Measurements from ENCODE around the gene SPO11.

Gene SPO11

DNA sequence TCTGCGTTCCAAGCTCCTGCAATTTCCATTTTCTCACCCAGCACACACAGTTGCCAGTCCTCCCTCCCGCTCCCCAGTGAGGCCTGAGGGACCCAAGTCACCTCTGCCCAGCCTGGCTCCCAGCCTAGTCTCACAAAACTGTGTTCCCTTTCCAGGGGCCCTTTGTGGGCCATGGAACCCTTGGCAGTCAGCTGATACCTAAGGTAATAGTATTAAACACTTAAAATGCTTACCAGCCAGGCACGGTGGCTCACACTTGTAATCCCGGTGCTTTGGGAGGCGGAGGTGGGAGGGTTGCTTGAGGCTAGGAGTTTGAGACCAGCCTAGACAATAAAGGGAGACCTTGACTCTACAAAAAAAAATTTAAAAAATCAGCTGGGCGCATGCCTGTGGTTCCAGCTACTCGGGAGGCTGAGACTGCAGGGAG lies 58.4 kb downstream of the SPO11 start:
- Mint-ChIP-seq H3K27me3 (no peaks in the 10 kb centered on the region), H3K4me3 (no peak overlapping the region), H3K27ac (no peak overlapping the region)

DNA sequence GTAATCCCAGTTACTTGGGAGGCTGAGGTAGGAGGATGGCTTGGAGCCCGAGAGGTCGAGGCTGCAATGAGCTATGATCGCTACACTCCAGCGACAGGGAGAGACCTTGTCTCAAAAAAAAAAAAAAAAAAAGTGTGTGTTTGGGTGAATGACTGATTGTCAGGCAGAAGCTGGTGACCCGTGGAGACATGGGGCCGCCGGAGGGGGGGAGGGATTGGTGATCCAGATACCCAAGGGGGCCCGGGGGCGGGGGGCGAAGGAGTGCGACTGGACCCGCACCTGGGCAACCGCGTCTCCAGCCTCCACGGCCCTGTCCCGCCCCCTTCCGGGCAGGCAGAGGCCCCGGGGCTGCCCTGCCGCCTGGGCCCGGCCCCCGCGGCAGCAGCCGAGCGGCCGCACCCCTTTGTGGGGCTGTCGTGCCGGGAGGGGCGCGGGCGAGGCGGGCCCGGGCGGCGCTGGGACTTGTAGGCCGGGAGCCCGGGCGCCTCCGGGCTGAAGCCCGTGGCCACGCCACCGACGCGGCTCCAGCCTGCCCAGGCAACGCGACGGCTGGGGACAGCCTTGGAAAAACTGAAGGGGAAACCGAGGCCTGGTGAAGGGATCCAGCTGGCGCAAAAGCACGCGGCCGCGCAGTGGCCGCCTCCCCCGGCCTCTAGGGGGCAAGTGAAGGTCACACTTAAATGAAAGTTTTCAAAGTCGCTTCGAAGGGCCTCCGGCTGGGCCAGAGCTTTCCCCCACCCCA lies 59.5 kb downstream of the SPO11 start:
- Mint-ChIP-seq H3K4me1 (peaks cover 34% of the 10 kb centered on the region), H3K27ac (peak overlapping the region; percentile 98), H3K27me3 (no peaks in the 10 kb centered on the region), H3K4me3 (peak overlapping the region; percentile 83), H3K9me3 (no peaks in the 10 kb centered on the region), H3K36me3 (peaks cover 7% of the 10 kb centered on the region)

More for the DNA sequence above, 58.4 kb downstream of the SPO11 start:
- no peaks in the 10 kb centered on the region for H3K9me3 Mint-ChIP-seq
- H3K36me3 Mint-ChIP-seq, result peaks cover 1% of the 10 kb centered on the region
- H3K4me1 Mint-ChIP-seq, result peaks cover 26% of the 10 kb centered on the region

DNA sequence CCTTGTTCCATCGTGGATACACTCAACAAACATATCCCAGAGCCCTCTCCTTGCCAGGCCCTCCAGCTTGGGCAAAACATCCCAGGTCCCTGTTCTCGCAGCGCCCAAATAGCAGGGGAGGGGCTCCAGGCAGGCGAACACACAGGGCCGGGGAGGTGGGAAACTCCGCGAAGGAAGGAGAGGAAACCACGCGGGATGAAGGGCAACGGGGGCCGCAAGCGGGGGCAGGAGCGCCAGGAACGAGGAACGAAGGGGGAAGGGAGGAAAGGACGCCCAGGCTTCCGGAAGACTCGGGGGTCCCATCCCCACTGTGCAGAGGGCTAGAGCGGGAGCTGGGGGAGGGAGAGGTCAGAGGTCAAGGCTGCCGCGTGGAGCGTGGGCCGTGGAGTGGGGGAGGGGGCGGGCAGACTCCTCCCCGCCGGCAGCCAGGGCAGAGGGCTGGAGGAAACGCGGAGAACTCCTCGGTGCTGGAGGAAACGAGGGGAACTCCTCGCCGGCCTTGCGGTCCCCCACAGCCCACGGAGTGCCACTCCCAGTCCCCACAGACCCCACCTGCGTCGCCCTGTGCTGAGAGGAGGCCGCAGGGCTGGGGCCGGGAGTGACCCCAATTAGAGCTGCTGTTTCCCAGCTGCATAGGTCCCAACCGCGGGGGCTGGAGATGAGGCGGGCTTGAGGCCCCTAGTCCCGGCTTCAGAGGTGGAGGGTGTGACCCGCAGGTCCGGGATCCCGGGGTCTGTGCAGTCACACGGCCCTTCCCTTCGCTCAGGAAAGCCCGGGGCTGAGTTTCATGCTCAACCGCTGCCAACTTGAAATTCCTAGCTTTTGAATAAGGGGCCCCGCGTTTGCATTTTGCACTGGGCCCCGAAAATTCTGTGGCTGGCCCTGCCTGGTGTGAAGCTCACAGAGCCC lies 60.3 kb downstream of the SPO11 start:
- H3K4me1 Mint-ChIP-seq, result peaks cover 42% of the 10 kb centered on the region
- peak overlapping the region; percentile 98 for H3K27ac Mint-ChIP-seq

DNA sequence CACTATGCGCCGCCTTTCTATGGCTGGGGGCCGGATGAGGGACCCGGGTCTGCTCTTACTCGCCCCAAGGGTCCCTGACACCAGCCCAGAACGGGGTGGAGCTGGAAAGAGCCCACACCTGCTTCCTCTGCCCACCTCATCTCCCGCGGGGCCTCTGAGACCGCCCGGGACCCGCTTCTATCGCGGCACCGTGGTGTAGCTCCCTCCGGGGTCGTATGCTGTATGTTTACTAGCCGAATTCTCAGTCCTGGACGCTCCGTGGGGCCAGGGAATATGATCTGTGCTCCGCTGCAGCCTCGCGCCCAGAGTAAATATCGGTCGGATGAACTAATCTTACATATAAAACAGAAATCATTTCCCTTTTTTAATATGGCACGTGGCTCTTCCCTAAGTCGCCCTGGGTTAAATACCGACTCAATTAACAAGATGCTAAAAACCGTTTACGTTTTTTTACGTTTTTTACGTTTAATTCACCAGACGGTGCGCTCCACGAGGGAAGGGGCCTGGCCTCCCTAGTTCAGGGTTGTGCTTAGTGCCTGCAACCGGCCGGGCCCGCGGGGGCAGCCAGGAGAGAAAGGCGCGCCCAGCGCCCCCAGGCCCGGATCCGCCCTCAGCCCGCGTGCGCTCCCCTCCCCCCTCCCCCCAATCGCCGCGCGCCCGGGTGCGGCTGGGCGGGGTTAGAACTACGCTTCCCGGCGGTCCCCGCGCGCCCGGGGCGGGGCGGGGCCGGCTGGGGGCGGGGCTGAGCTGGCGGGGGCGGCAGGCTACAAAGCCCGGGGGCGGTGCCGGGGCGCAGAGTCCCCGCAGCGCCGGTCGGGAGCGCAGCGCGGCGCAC lies 61.2 kb downstream of the SPO11 start, which contains the start of gene RBM38:
RBM38 (plus strand) TSS at position 793 of the 835 bp plus-strand sequence. CDS start 186 bp downstream, outside the sequence.
- Mint-ChIP-seq H3K27me3 (no peaks in the 10 kb centered on the region), H3K36me3 (peaks cover 9% of the 10 kb centered on the region)

More for the DNA sequence above, 60.3 kb downstream of the SPO11 start:
- no peaks in the 10 kb centered on the region for H3K27me3 Mint-ChIP-seq
- peaks cover 7% of the 10 kb centered on the region for H3K36me3 Mint-ChIP-seq
- H3K9me3 Mint-ChIP-seq, result no peaks in the 10 kb centered on the region
- H3K4me3 Mint-ChIP-seq, result peak overlapping the region; percentile 83

DNA sequence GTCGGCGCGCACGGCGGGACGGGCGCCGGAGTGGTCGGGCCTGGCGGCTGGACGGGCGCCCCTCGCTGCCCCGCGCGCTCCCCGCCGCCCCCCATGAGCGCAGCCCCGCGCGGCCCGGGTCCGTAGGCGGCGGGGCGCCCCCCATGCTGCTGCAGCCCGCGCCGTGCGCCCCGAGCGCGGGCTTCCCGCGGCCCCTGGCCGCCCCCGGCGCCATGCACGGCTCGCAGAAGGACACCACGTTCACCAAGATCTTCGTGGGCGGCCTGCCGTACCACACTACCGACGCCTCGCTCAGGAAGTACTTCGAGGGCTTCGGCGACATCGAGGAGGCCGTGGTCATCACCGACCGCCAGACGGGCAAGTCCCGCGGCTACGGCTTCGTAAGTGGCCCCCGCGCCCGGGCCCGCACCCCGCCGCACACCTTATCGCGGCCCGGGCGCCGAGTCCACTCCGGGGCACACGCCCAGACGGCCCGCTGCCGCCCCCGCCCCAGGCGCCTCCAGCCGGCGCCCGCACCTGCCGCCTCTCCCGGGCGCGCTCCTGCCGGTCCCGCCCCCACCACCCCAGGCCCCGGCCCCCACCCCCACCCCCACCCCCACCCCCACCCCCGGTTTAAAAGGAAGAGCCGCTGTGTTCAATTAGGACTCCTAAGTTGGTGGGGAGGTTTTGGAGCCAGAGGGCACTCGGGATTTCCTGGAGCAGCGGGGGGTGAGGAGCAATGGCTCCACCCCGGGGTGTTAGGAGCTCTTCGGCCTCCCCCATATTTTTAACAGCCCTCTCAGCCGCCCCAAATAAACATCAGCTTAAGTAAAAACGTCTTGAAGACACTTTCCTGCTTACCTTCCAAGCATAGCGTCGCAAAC lies 62.1 kb downstream of the SPO11 start:
- Mint-ChIP-seq H3K36me3 (peaks cover 11% of the 10 kb centered on the region), H3K4me1 (peaks cover 53% of the 10 kb centered on the region), H3K4me3 (peak overlapping the region; percentile 93), H3K9me3 (no peaks in the 10 kb centered on the region), H3K27ac (peak overlapping the region; percentile 92), H3K27me3 (no peaks in the 10 kb centered on the region)

More for the DNA sequence above, 61.2 kb downstream of the SPO11 start, which contains the start of gene RBM38:
- H3K4me3 Mint-ChIP-seq, result peak within 1 kb of the TSS; percentile 93
- H3K9me3 Mint-ChIP-seq, result no peaks in the 10 kb centered on the region
- peaks cover 48% of the 10 kb centered on the region for H3K4me1 Mint-ChIP-seq
- peak within 1 kb of the TSS; percentile 98 for H3K27ac Mint-ChIP-seq

DNA sequence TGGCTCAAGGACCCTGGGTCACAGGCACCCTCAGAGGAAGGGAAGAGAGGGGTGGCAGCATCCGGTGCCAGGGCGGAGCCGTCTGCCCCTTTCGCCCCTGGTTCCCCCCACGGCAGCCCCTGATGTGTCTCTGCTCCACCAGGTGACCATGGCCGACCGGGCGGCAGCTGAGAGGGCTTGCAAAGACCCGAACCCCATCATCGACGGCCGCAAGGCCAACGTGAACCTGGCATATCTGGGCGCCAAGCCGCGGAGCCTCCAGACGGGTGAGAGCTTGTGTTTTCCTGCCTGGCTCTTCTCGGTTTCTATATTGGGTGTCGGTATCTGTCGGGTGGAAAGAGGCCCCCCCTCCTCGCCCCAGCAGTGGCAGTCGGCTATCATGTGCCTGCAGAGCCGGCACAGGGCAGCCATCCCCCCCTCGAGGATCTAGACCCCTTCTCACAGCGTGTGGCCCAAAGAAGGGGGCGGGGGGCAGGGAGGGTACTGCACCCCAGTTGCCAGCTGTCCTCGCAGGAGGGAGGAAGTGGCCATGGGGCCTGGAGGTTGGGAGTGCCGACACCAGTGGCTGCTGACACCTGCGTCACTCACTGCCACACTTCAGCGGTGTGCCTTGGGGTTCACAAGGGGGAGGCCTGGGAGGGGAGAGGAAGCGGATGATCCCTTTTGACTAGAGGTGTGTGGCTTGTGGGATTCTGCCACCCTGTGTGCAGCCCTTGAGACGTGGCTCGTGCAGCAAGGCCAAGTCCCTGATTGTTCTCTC lies 63.1 kb downstream of the SPO11 start:
- H3K27ac Mint-ChIP-seq, result peak overlapping the region; percentile 92

More for the DNA sequence above, 63.1 kb downstream of the SPO11 start:
- H3K9me3 Mint-ChIP-seq, result no peaks in the 10 kb centered on the region
- peak overlapping the region; percentile 93 for H3K4me3 Mint-ChIP-seq
- peaks cover 63% of the 10 kb centered on the region for H3K4me1 Mint-ChIP-seq
- no peaks in the 10 kb centered on the region for H3K27me3 Mint-ChIP-seq
- H3K36me3 Mint-ChIP-seq, result peaks cover 12% of the 10 kb centered on the region

Measured in activated naive CD4-positive, alpha-beta T cell treated with anti-CD3 and anti-CD28 coated beads, Interleukin-2, amount 50 U/mL, for 24 hours (primary cell).